H1 (cell line): ENCODE data around the gene ITGA5. TPM values are rescaled to one million over a fixed set of nuclear protein-coding genes. Genes with fewer than 3 reads are reported as not detected.

ENCODE experiments used
- CTCF ChIA-PET: fragments of 300-600 bp; sonication (Branson Sonifier 250); formaldehyde crosslinking; loops from one replicate; lab custom pipeline; 2021; ENCODE audit not compliant: partially characterized antibody; lab: Charles Lee
- POLR2A ChIA-PET: fragments of 300-600 bp; sonication (Branson Sonifier 250); formaldehyde crosslinking; loops from one replicate; lab custom pipeline; 2021; ENCODE audit warnings: inconsistent platforms; ENCODE audit not compliant: partially characterized antibody; lab: Charles Lee
- DNase-seq, 2 experiments: peaks; one replicate each; pipeline versions ENCODE4 v3.0.0 to v3.0.0-alpha.2; 2010 to 2022; ENCODE audit warnings: low spot score in 2 of 2, low read depth in 1 of 2, mixed read lengths in 1 of 2
- FAIRE-seq: peaks from 2 replicates; lab custom pipeline; 2011; peaks lifted over from hg19 to GRCh38; lab: Jason Lieb, UNC
- H2AFZ ChIP-seq: 2 replicates; pipeline ENCODE4 v1.8.1; 2012; ENCODE audit warnings: low read length, inconsistent platforms
- H2AK5ac ChIP-seq: 2 replicates; pipeline ENCODE4 v1.6.1; 2013; ENCODE audit warnings: low read depth, low read length
- H2BK120ac ChIP-seq: replicated peaks from 2 replicates; pipeline ENCODE3; 2013; ENCODE audit warnings: low read depth, low read length, inconsistent platforms
- H2BK12ac ChIP-seq: 2 replicates; pipeline ENCODE4 v1.6.1; 2013; ENCODE audit warnings: low read depth, low read length
- H2BK15ac ChIP-seq: 2 replicates; pipeline ENCODE4 v1.6.1; 2013; ENCODE audit warnings: low read length
- H2BK20ac ChIP-seq: 2 replicates; pipeline ENCODE4 v1.6.1; 2013; ENCODE audit warnings: low read length
- H2BK5ac ChIP-seq: 2 replicates; pipeline ENCODE4 v1.6.1; 2013; ENCODE audit warnings: low read depth, low read length
- H3K14ac ChIP-seq: 2 replicates; pipeline ENCODE4 v1.6.1; 2013; ENCODE audit warnings: inconsistent platforms; ENCODE audit not compliant: insufficient read length
- H3K18ac ChIP-seq: 2 replicates; pipeline ENCODE4 v1.6.1; 2013; ENCODE audit warnings: low read length; ENCODE audit errors: extremely low read depth
- H3K23ac ChIP-seq: 2 replicates; pipeline ENCODE4 v1.6.1; 2013; ENCODE audit warnings: inconsistent platforms; ENCODE audit not compliant: insufficient read length
- H3K23me2 ChIP-seq: 2 replicates; pipeline ENCODE4 v1.6.1; 2013; ENCODE audit warnings: low read depth, low read length
- H3K27ac ChIP-seq: 2 replicates; pipeline ENCODE4 v1.6.1; 2011; ENCODE audit warnings: low read depth, low read length, inconsistent platforms
- H3K27me3 ChIP-seq, 4 experiments: replicated peaks in 1 of 4; 1 replicate in 1 of 4; 2 replicates in 3 of 4; pipeline versions ENCODE4 v1.6.1 to v1.8.1; 2011 to 2013; ENCODE audit warnings: low read length in 3 of 4, mild to moderate bottlenecking in 3 of 4, inconsistent platforms in 2 of 4, mixed read lengths in 2 of 4, moderate library complexity in 1 of 4; ENCODE audit not compliant: control insufficient read depth in 3 of 4, insufficient read depth in 3 of 4; ENCODE audit errors: extremely low read depth in 1 of 4
- H3K36me3 ChIP-seq, 4 experiments: 2 replicates each; pipeline versions ENCODE4 v1.6.1 to v1.8.1; 2011 to 2013; ENCODE audit warnings: mild to moderate bottlenecking in 4 of 4, low read length in 3 of 4, moderate library complexity in 2 of 4, control low read depth in 1 of 4, inconsistent platforms in 1 of 4; ENCODE audit not compliant: insufficient read depth in 4 of 4, control insufficient read depth in 2 of 4
- H3K4ac ChIP-seq: replicated peaks from 2 replicates; pipeline ENCODE3; 2013; ENCODE audit warnings: low read length, low read depth, mixed read lengths, inconsistent platforms; ENCODE audit not compliant: insufficient read length
- H3K4me1 ChIP-seq, 4 experiments: replicated peaks in 1 of 4; 1 replicate in 1 of 4; 2 replicates in 3 of 4; pipeline versions ENCODE4 v1.6.1 to v1.8.1; 2011 to 2013; ENCODE audit warnings: low read length in 3 of 4, inconsistent platforms in 2 of 4, mixed read lengths in 1 of 4; ENCODE audit not compliant: insufficient read depth in 4 of 4, control insufficient read depth in 3 of 4
- H3K4me2 ChIP-seq, 2 experiments: 2 replicates each; pipeline versions ENCODE4 v1.6.1 to v1.8.1; 2011 to 2013; ENCODE audit warnings: low read depth in 2 of 2, low read length in 2 of 2, control low read depth in 1 of 2, inconsistent platforms in 1 of 2, mild to moderate bottlenecking in 1 of 2; ENCODE audit not compliant: insufficient read depth in 1 of 2
- H3K4me3 ChIP-seq, 4 experiments: fragments of 200-600, 300-600 bp in 1 of 4; sonication (generic), shearing (Covaris generic), sonication (Bioruptor Twin) in 1 of 4; 2 replicates each; pipeline versions ENCODE4 v1.5.1 to v1.8.1; 2011 to 2016; ENCODE audit warnings: low read length in 4 of 4, low read depth in 3 of 4, control low read depth in 2 of 4, inconsistent platforms in 2 of 4, mild to moderate bottlenecking in 2 of 4, mixed read lengths in 1 of 4, moderate library complexity in 1 of 4; ENCODE audit not compliant: insufficient read depth in 2 of 4; ENCODE audit errors: extremely low read depth in 1 of 4
- H3K56ac ChIP-seq: replicated peaks from 2 replicates; pipeline ENCODE3; 2013; ENCODE audit warnings: low read depth, mild to moderate bottlenecking, mixed read lengths, low read length, inconsistent platforms; ENCODE audit not compliant: insufficient read length
- H3K79me1 ChIP-seq: 2 replicates; pipeline ENCODE4 v1.6.1; 2013; ENCODE audit warnings: low read depth, low read length, control low read depth
- H3K79me2 ChIP-seq, 2 experiments: 2 replicates each; pipeline versions ENCODE4 v1.6.1 to v1.8.1; 2012 to 2013; ENCODE audit warnings: low read length in 2 of 2, mild to moderate bottlenecking in 2 of 2, inconsistent platforms in 1 of 2; ENCODE audit not compliant: insufficient read depth in 2 of 2, control insufficient read depth in 1 of 2
- H3K9ac ChIP-seq, 4 experiments: replicated peaks in 1 of 4; 1 replicate in 1 of 4; 2 replicates in 3 of 4; pipeline versions ENCODE4 v1.6.1 to v1.8.1; 2011 to 2013; ENCODE audit warnings: low read depth in 3 of 4, low read length in 3 of 4, control low read depth in 2 of 4, mild to moderate bottlenecking in 2 of 4, moderate library complexity in 2 of 4, inconsistent platforms in 1 of 4; ENCODE audit errors: extremely low read depth in 1 of 4
- H3K9me3 ChIP-seq, 2 experiments: 2 replicates each; pipeline versions ENCODE4 v1.6.1 to v1.8.1; 2012 to 2013; ENCODE audit warnings: mild to moderate bottlenecking in 2 of 2, moderate library complexity in 2 of 2, control low read depth in 1 of 2, inconsistent platforms in 1 of 2, low read depth in 1 of 2, low read length in 1 of 2, mixed read lengths in 1 of 2; ENCODE audit not compliant: insufficient read depth in 2 of 2
- H4K20me1 ChIP-seq, 2 experiments: replicated peaks in 1 of 2; 2 replicates each; pipeline versions ENCODE3 to v1.8.1; 2011 to 2013; ENCODE audit warnings: inconsistent platforms in 2 of 2, low read length in 2 of 2, mild to moderate bottlenecking in 1 of 2; ENCODE audit not compliant: insufficient read depth in 2 of 2, control insufficient read depth in 1 of 2
- H4K5ac ChIP-seq: 2 replicates; pipeline ENCODE4 v1.6.1; 2013; ENCODE audit warnings: low read length, low read depth, mixed read lengths, inconsistent platforms; ENCODE audit not compliant: insufficient read length
- H4K8ac ChIP-seq: 2 replicates; pipeline ENCODE4 v1.8.0; 2013; ENCODE audit warnings: mild to moderate bottlenecking, moderate library complexity, low read length, inconsistent platforms; ENCODE audit not compliant: insufficient read depth; ENCODE audit errors: extremely low read depth
- H4K91ac ChIP-seq: replicated peaks from 2 replicates; pipeline ENCODE3; 2013; ENCODE audit warnings: low read length, mixed read lengths, inconsistent platforms; ENCODE audit not compliant: insufficient read length
- CHD1 ChIP-seq: IDR thresholded peaks from 2 replicates; pipeline ENCODE4 v1.6.1; 2012; ENCODE audit warnings: low read depth, low read length, improper control_type of control experiment
- EGR1 ChIP-seq: IDR thresholded peaks from 2 replicates; pipeline ENCODE4 v1.6.1; 2011; ENCODE audit warnings: low read depth, low read length, borderline replicate concordance
- GTF2F1 ChIP-seq: IDR thresholded peaks from 2 replicates; pipeline ENCODE4 v1.6.1; 2012; ENCODE audit warnings: low read depth, low read length, improper control_type of control experiment, borderline replicate concordance
- RAD21 ChIP-seq, 2 experiments: IDR thresholded peaks in 1 of 2; conservative IDR thresholded peaks in 1 of 2; 2 replicates each; pipeline ENCODE4 v1.6.1; 2011; ENCODE audit warnings: low read depth in 2 of 2, low read length in 2 of 2, improper control_type of control experiment in 1 of 2, inconsistent platforms in 1 of 2, mild to moderate bottlenecking in 1 of 2, moderate library complexity in 1 of 2
- SP4 ChIP-seq: IDR thresholded peaks from 2 replicates; pipeline ENCODE4 v1.6.1; 2012; ENCODE audit warnings: low read length, inconsistent platforms
- USF2 ChIP-seq: IDR thresholded peaks from 2 replicates; pipeline ENCODE4 v1.6.1; 2011; ENCODE audit warnings: low read length, improper control_type of control experiment
- WGBS, 2 experiments: shearing (Covaris generic) in 1 of 2; methylation state at CpG; one replicate each; pipeline versions ENCODE4 v1.1.6 to v1.1.7; 2013 to 2015; ENCODE audit warnings: low lambda C conversion rate in 2 of 2, mixed read lengths in 2 of 2, inconsistent platforms in 1 of 2, low coverage in 1 of 2, missing lambda C conversion rate in 1 of 2; ENCODE audit not compliant: insufficient replicate concordance in 2 of 2, insufficient coverage in 1 of 2, insufficient read length in 1 of 2; ENCODE audit errors: extremely low coverage in 1 of 2, missing lambda C conversion rate in 1 of 2; 5-methylcytosine and 5-hydroxymethylcytosine counted together
- polyA plus RNA-seq, 7 experiments: library from polyadenylated mRNA; depleted of rRNA in 3 of 7; stranded (reverse) in 5 of 7; unstranded in 2 of 7; fragments of >200 nt in 5 of 7; fragments of 200-250 nt in 2 of 7; gene quantifications; 1 replicate in 5 of 7; 2 replicates in 1 of 7; 4 replicates in 1 of 7; pipeline versions ENCODE4 v1.2.1 to v1.2.3, GENCODE V29; 2011 to 2013; ENCODE audit warnings: missing spikeins in 2 of 7, mixed read lengths in 2 of 7
- total RNA-seq: library from RNA; stranded (reverse); fragmentation: NEBNext Ultra II Directional; extraction: Animal tissue kit (Norgen Biotek cat#: 25700); gene quantifications from 2 replicates; pipeline ENCODE4 v1.2.1, GENCODE V29; 2021
- TF ChIP-seq, protein P1 (sequence below): IDR thresholded peaks from 2 replicates; pipeline ENCODE4 v1.6.1; 2012; ENCODE audit warnings: inconsistent platforms
- TF ChIP-seq, protein P2 (sequence below): IDR thresholded peaks from 2 replicates; pipeline ENCODE4 v1.6.1; 2011; ENCODE audit warnings: low read depth, mild to moderate bottlenecking, low read length; ENCODE audit not compliant: insufficient read depth

ITGA5 gene
- total and polyA plus RNA-seq, 2 of the 8 experiments (the other 6 are each of a cell fraction or from before 2014, with no cell fraction given), result 11.6 to 19.4 TPM

DNA sequence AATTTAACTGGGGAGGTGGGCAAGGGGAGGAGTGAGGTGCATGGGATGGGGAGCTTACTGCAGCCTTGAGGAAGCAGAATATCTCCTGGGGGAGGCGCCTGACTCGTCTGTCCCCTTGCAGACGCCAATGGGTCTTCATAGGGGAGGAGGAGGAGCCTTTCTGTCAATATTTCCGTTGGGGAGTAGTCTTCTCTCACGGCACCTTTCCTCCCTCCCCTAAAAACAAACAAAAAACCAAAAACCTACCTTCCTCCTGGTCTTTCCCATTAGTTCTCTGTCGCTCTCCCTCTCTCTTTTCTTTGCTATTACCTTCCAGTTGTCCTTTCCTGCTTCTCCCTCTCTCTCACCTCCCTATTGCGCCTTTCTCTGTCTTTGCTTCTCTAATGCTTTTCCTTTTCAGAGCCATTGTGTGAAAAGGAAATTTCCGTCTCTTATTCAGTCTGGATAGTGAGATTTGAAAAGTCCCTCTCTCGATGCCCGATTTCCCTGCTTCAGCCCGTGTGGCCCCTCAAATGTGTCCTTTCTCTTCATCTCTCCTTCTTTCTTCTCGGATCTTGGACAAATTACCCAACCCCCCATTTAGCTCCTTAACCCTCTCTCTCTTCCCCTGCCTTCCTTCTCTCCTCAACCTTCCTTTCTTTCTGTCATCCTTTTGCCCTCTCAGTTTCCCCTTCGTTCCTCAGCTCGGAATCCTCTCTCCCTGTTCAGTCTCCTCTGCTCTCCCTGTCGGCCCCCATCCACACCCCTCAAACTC, 60.7 kb downstream of the ITGA5 start:
- Histone ChIP-seq H3K4me1 (peaks cover 16 to 46% (median 24%) of the 10 kb centered on the region in 4 experiments), H2BK15ac (peak overlapping the region; percentile 12), H4K91ac (peak overlapping the region; percentile 67), H3K4me2 (peak overlapping the region; percentile 88 to 92), H3K79me2 (no peaks in the 10 kb centered on the region), H3K56ac (peak overlapping the region; percentile 27), H3K27ac (peak overlapping the region; percentile 35; the same call in 1 of the 2 replicates), H2BK12ac (peak overlapping the region; percentile 98), H3K18ac (peak overlapping the region; percentile 93), H4K5ac (peak overlapping the region; percentile 12), H3K27me3 (no peaks in the 10 kb centered on the region; a peak in 2 of 7 replicates), H3K4ac (peak overlapping the region; percentile 11), H3K79me1 (no peaks in the 10 kb centered on the region), H2BK20ac (no peak overlapping the region), H3K23me2 (peaks cover 13% of the 10 kb centered on the region), H3K9ac (peak overlapping the region in 3 of 4 experiments; percentile 46 to 60 (median 55); a peak in 6 of 7 replicates), H4K20me1 (no peaks in the 10 kb centered on the region), H2BK5ac (peak overlapping the region; percentile 88), H3K14ac (no peak overlapping the region), H3K23ac (no peak overlapping the region), H3K4me3 (peak overlapping the region; percentile 54 to 78 (median 71)), H2AK5ac (peak overlapping the region; percentile 33; the same call in 1 of the 2 replicates), H3K36me3 (no peaks in the 10 kb centered on the region), H3K9me3 (no peaks in the 10 kb centered on the region), H2AFZ (peak overlapping the region; percentile 27), H2BK120ac (peak overlapping the region; percentile 7), H4K8ac (no peak overlapping the region; the same call in 1 of the 2 replicates)
- CTCF ChIA-PET, result interaction anchor here (1.0 to 9.2 kb wide), 13 partner anchors 8 to 143 kb away, joined by 3 to 348 read pairs (median 10); partner anchors contain the start of genes COPZ1, NFE2 and ZNF385A
- FAIRE-seq (no peak), DNase-seq (peak in 1 of 2 experiments; percentile 53)
- 3% methylated on average over 15 of the region's 15 CpGs; no CpG with 5 or more reads in 1 of the 2 experiments for WGBS, 2 experiments
- POLR2A ChIA-PET, result interaction anchor here (0.6 to 9.2 kb wide), 18 partner anchors 8 to 144 kb away, joined by 3 to 133 read pairs (median 6); partner anchors contain the start of genes CBX5, COPZ1, HNRNPA1 and NFE2
- TF ChIP-seq, protein P1, sequence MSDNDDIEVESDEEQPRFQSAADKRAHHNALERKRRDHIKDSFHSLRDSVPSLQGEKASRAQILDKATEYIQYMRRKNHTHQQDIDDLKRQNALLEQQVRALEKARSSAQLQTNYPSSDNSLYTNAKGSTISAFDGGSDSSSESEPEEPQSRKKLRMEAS, result no peak
- TF ChIP-seq RAD21 (IDR thresholded peaks at IDR 0.05 in 1 of 2, conservative IDR thresholded peaks at IDR 0.05 in 1 of 2; ENCODE audit: low read depth in 2 of 2, low read length in 2 of 2) (no peak), SP4 (no peak), USF2 (no peak), GTF2F1 (no peak), EGR1 (no peak), CHD1 (no peak)
- TF ChIP-seq, protein P2, sequence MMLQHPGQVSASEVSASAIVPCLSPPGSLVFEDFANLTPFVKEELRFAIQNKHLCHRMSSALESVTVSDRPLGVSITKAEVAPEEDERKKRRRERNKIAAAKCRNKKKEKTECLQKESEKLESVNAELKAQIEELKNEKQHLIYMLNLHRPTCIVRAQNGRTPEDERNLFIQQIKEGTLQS, result no peak
